Stimulated activated CD8-positive, alpha-beta memory T cell treated with anti-CD3 and anti-CD28 coated beads, Interleukin-12 subunit alpha, Interleukin-12 subunit beta, amount 100 ng/mL, for 4 hours (primary cell): ENCODE data around the gene ABI1.

Source experiments
- DNase-seq: peaks from one replicate; pipeline ENCODE4 v3.0.0-alpha.2; 2020; ENCODE audit warnings: low read depth

Gene ABI1

GRCh38 chr10:26714415-26715136 lies 146.2 kb downstream of the ABI1 start:
- no peak for DNase-seq

GRCh38 chr10:26711324-26711723 lies 149.4 kb downstream of the ABI1 start:
- no peak for DNase-seq

GRCh38 chr10:26706936-26707335 lies 153.8 kb downstream of the ABI1 start:
- no peak for DNase-seq

DNA sequence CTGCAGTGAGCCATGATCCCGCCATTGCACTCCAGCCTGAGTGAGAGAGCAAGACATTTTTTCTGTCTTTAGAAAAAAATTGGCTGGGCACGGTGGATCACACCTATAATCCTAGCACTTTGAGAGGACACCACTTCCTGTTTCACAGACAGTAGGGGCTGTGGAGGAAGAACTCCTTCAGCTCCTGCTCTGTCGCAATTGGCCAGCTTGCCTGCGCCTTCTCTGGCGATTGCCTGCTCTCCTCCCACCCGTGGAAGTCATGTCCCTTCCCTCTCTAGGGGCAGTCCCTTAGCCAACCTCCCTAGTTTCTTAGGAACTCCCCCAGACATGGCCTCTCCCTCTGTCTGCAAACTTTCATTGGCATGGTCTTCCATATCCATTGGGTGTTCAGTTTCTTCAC lies 154.6 kb downstream of the ABI1 start:
- no peak for DNase-seq

DNA sequence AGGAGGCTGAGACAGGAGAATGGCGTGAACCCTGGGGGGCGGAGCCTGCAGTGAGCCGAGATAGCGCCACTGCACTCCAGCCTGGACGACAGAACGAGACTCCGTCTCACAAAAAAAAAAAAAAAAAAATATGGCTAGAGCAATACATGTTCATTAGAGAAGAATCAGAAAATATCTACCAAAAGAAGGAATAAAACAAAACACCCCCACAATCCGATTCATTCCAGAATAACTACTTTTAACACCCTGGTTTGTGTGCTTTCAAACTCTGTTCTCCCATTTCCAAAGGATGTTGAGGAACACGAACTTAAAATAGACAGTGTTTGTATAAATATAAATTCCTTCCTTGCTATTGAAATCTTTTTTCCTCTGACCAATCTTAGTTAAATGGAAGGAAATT lies 156.8 kb downstream of the ABI1 start:
- DNase-seq, result no peak

DNA sequence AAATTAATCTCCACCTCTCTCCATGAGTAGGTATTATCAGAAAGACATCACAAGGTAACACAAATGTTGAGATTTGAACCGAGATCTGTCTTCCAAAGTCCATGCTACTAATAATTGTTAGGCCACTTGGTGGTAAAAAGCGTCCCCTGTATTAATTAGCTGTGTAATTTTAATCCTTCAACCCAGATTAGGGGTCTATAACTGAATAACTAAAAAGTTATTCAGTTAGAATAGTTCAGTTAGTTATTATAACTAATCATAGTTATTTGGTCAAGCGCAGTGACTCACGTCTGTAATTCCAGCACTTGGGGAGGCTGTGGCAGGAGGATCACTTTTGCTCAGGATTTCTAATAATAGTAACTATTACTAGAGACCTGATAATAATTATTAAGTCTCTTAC lies 157.7 kb downstream of the ABI1 start:
- DNase-seq, result no peak

DNA sequence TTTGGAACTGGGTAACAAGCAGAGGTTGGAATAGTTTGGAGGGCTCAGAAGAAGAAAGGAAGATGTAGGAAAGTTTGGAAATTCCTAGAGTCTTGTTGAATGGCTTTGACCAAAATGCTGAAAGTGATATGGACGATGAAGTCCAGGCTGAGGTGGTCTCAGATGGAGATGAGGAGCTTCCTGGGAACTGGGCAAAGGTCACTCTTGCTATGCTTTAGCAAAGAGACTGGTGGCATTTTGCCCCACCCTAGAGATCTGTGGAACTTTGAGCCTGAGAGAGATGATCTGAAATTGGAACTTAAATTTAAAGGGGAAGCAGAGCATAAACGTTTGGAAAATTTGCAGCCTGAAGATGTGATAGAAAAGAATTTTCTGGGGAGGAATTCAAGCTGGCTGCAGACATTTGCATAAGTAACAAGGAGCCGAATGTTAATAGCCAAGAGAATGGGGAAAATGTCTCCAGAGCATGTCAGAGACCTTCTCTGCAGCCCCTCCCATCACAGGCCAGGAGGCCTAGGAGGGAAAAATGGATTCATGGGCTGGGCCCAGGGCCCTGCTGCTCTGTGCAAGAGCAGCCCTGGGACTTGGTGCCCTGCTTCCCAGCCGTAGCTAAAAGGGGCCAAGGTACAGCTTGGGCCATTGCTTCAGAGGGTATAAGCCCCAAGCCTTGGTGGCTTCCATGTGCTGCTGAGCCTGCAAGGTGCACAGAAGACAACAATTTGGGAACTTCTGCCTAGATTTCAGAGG lies 159.7 kb downstream of the ABI1 start:
- no peak for DNase-seq

GRCh38 chr10:26699631-26700030 lies 161.1 kb downstream of the ABI1 start:
- DNase-seq, result no peak

GRCh38 chr10:26698909-26699308 lies 161.8 kb downstream of the ABI1 start:
- DNase-seq, result no peak

DNA sequence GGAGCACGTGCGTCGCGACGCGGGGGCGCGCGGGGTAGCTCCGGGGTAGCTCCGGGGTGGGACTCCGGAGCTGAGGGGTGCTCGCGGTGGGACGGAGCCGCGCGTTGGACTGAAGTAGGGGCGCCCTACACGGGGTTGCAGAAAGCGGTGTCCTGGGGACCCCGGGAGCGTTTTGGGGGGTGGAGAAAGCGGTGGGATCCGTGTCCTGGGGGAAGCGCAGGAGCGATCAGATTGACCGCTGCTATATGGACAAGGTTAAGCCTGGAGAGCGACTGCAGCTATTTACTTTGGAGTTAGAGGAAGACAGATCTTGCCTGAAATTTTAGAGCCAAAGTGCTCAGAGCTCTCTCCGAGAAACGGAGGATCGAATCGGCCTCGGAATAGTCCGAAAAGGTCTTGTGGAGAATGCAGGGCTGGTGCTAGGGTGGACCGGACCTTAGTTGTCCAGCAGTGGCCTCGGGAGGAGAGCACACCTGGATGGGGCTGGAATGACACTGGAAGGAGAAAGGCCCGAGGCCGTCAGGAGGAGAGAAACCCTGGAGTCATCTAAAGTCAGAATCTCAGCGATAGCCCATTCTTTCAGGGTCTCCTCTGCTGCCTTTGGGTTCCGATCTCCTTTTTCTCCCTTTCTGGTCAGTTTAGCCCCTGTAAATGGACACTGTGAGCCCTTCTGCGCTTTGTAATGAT lies 162.7 kb downstream of the ABI1 start:
- no peak for DNase-seq

GRCh38 chr10:26697163-26697921 lies 163.4 kb downstream of the ABI1 start, which contains the start of gene PDSS1:
Gene PDSS1 (plus strand): TSS chr10:26697701. CDS start chr10:26697712, 11 bp downstream.
- peak; percentile 53 for DNase-seq

- no peak for DNase-seq
Measured at GRCh38 chr10:26696786-26697162, 164.0 kb downstream of the ABI1 start.
